H9 (cell line): Measurements from ENCODE around the gene LEMD1. TPM values are rescaled to one million over a fixed set of nuclear protein-coding genes. Genes with fewer than 3 reads are reported as not detected.

Source experiments
- DNase-seq: peaks from one replicate; pipeline ENCODE4 v3.0.0-alpha.2; 2017
- H2AFZ ChIP-seq: one replicate; pipeline ENCODE4 v1.6.1; 2013; ENCODE audit warnings: mild to moderate bottlenecking, low read length, control low read depth, moderate library complexity
- H2AK5ac ChIP-seq: 2 replicates; pipeline ENCODE4 v1.6.1; 2013; ENCODE audit warnings: low read length, control low read depth, mixed read lengths; ENCODE audit not compliant: insufficient read length
- H2BK120ac ChIP-seq: one replicate; pipeline ENCODE4 v1.6.1; 2013; ENCODE audit warnings: low read depth, mild to moderate bottlenecking, low read length, control low read depth, inconsistent platforms; ENCODE audit not compliant: poor library complexity, severe bottlenecking
- H2BK12ac ChIP-seq: 2 replicates; pipeline ENCODE4 v1.6.1; 2013; ENCODE audit warnings: low read length, control low read depth, mixed read lengths, low read depth; ENCODE audit not compliant: insufficient read length
- H2BK15ac ChIP-seq: 2 replicates; pipeline ENCODE4 v1.6.1; 2013; ENCODE audit warnings: low read depth, low read length, control low read depth
- H2BK20ac ChIP-seq: one replicate; pipeline ENCODE4 v1.6.1; 2013; ENCODE audit warnings: low read depth, mild to moderate bottlenecking, low read length, control low read depth, inconsistent platforms; ENCODE audit not compliant: poor library complexity, severe bottlenecking
- H2BK5ac ChIP-seq: 2 replicates; pipeline ENCODE4 v1.6.1; 2013; ENCODE audit warnings: low read length, control low read depth, mixed read lengths; ENCODE audit not compliant: insufficient read length
- H3K14ac ChIP-seq: 2 replicates; pipeline ENCODE4 v1.6.1; 2013; ENCODE audit warnings: low read length, control low read depth; ENCODE audit not compliant: insufficient read depth
- H3K18ac ChIP-seq: 2 replicates; pipeline ENCODE4 v1.6.1; 2013; ENCODE audit warnings: low read depth, mild to moderate bottlenecking, mixed read lengths, low read length, control low read depth; ENCODE audit not compliant: insufficient read length
- H3K23ac ChIP-seq: 2 replicates; pipeline ENCODE4 v1.6.1; 2013; ENCODE audit warnings: low read length, control low read depth, mixed read lengths, low read depth; ENCODE audit not compliant: insufficient read length
- H3K23me2 ChIP-seq: 2 replicates; pipeline ENCODE4 v1.6.1; 2013; ENCODE audit warnings: low read depth, mild to moderate bottlenecking, mixed read lengths, low read length, control low read depth; ENCODE audit not compliant: insufficient read length, poor library complexity, severe bottlenecking
- H3K27ac ChIP-seq: 2 replicates; pipeline ENCODE4 v1.5.1; 2013; ENCODE audit warnings: low read length, control low read depth, mixed read lengths, low read depth; ENCODE audit not compliant: insufficient read length
- H3K27me3 ChIP-seq: 2 replicates; pipeline ENCODE4 v1.6.1; 2013; ENCODE audit warnings: low read length, control low read depth, inconsistent platforms; ENCODE audit not compliant: insufficient read depth
- H3K4ac ChIP-seq: 2 replicates; pipeline ENCODE4 v1.6.1; 2013; ENCODE audit warnings: low read depth, mild to moderate bottlenecking, control low read depth, inconsistent platforms, low read length, moderate library complexity
- H3K4me1 ChIP-seq: 2 replicates; pipeline ENCODE4 v1.6.1; 2013; ENCODE audit warnings: low read length, control low read depth, inconsistent platforms; ENCODE audit not compliant: insufficient read depth
- H3K4me2 ChIP-seq: 2 replicates; pipeline ENCODE4 v1.6.1; 2013; ENCODE audit warnings: low read length, control low read depth, mixed read lengths; ENCODE audit not compliant: insufficient read length, insufficient read depth
- H3K56ac ChIP-seq: 2 replicates; pipeline ENCODE4 v1.6.1; 2013; ENCODE audit warnings: low read depth, mild to moderate bottlenecking, mixed read lengths, low read length, control low read depth; ENCODE audit not compliant: insufficient read length
- H3K79me1 ChIP-seq: 2 replicates; pipeline ENCODE4 v1.6.1; 2013; ENCODE audit warnings: low read depth, mild to moderate bottlenecking, moderate library complexity, low read length, control low read depth, inconsistent platforms; ENCODE audit not compliant: insufficient read depth, poor library complexity, severe bottlenecking
- H3K79me2 ChIP-seq: 2 replicates; pipeline ENCODE4 v1.6.1; 2013; ENCODE audit warnings: low read length, control low read depth, inconsistent platforms; ENCODE audit not compliant: insufficient read depth
- H3K9ac ChIP-seq: 2 replicates; pipeline ENCODE4 v1.6.1; 2013; ENCODE audit warnings: low read length, control low read depth, mixed read lengths; ENCODE audit not compliant: insufficient read length; ENCODE audit errors: extremely low read depth
- H3K9me3 ChIP-seq: one replicate; pipeline ENCODE4 v1.6.1; 2013; ENCODE audit warnings: low read depth, low read length, inconsistent platforms; ENCODE audit not compliant: control insufficient read depth
- H3T11ph ChIP-seq: one replicate; pipeline ENCODE4 v1.6.1; 2013; ENCODE audit warnings: mild to moderate bottlenecking, low read length, control low read depth, inconsistent platforms
- H4K20me1 ChIP-seq: one replicate; pipeline ENCODE4 v1.6.1; 2013; ENCODE audit not compliant: control insufficient read depth, insufficient read length, insufficient read depth
- H4K5ac ChIP-seq: 2 replicates; pipeline ENCODE4 v1.6.1; 2013; ENCODE audit warnings: low read depth, mild to moderate bottlenecking, mixed read lengths, low read length, control low read depth; ENCODE audit not compliant: insufficient read length
- H4K8ac ChIP-seq: replicated peaks from 2 replicates; pipeline ENCODE4 v1.6.1; 2013; ENCODE audit warnings: low read length, control low read depth, mixed read lengths, low read depth; ENCODE audit not compliant: insufficient read length
- H4K91ac ChIP-seq: 2 replicates; pipeline ENCODE4 v1.6.1; 2013; ENCODE audit warnings: low read depth, mild to moderate bottlenecking, moderate library complexity, mixed read lengths, low read length, control low read depth; ENCODE audit not compliant: insufficient read length
- H3K27ac Mint-ChIP-seq, 3 experiments: 2 replicates in 2 of 3; 3 replicates in 1 of 3; pipeline ENCODE4 v1.8.0; 2020 to 2021; ENCODE audit warnings: mixed read lengths in 3 of 3, mild to moderate bottlenecking in 1 of 3, moderate library complexity in 1 of 3
- H3K27me3 Mint-ChIP-seq: 2 replicates; pipeline ENCODE4 v1.8.0; 2021; ENCODE audit warnings: low read depth, mild to moderate bottlenecking, moderate library complexity, mixed read lengths
- H3K36me3 Mint-ChIP-seq, 3 experiments: 2 replicates in 2 of 3; 3 replicates in 1 of 3; pipeline ENCODE4 v1.8.0; 2020 to 2021; ENCODE audit warnings: low read depth in 3 of 3, mixed read lengths in 3 of 3; ENCODE audit not compliant: insufficient read depth in 1 of 3
- H3K4me1 Mint-ChIP-seq, 2 experiments: 2 replicates each; pipeline ENCODE4 v1.8.0; 2020; ENCODE audit warnings: mixed read lengths in 2 of 2
- H3K4me3 Mint-ChIP-seq, 2 experiments: 2 replicates in 1 of 2; 3 replicates in 1 of 2; pipeline ENCODE4 v1.8.0; 2020 to 2021; ENCODE audit warnings: mild to moderate bottlenecking in 2 of 2, mixed read lengths in 2 of 2, moderate library complexity in 1 of 2
- H3K9me3 Mint-ChIP-seq, 2 experiments: 2 replicates in 1 of 2; 3 replicates in 1 of 2; pipeline ENCODE4 v1.8.0; 2020; ENCODE audit warnings: mild to moderate bottlenecking in 2 of 2, mixed read lengths in 2 of 2, moderate library complexity in 1 of 2
- CTCF ChIP-seq: fragments of 200-600 bp; sonication (generic); conservative IDR thresholded peaks from 3 replicates; pipeline ENCODE4 v1.8.0; 2021; ENCODE audit warnings: antibody characterized with exemption, mild to moderate bottlenecking
- WGBS: extraction: QIAGEN DNeasy Blood & Tissue Kit; methylation state at CpG from one replicate; pipeline ENCODE4 v1.1.7; 2013; ENCODE audit warnings: missing lambda C conversion rate, low lambda C conversion rate, mixed read lengths; ENCODE audit not compliant: insufficient read length; ENCODE audit errors: extremely low coverage; 5-methylcytosine and 5-hydroxymethylcytosine counted together
- total RNA-seq: library from RNA; stranded (reverse); gene quantifications from 2 replicates; pipeline ENCODE4 v1.2.1, GENCODE V29; 2021

The LEMD1 gene
- total RNA-seq, 1 experiment from 2014 or later = 11.8 TPM

GRCh38 chr1:205357567-205357966, 64.3 kb downstream of the LEMD1 start:
- H3K56ac ChIP-seq = no peak overlapping the region
- no peaks in the 10 kb centered on the region for H3K27me3 ChIP-seq
- no peaks in the 10 kb centered on the region for H3K9me3 ChIP-seq
- H3K27ac ChIP-seq = no peak overlapping the region
- H2BK120ac ChIP-seq = no peak overlapping the region
- H3K36me3 Mint-ChIP-seq = no peaks in the 10 kb centered on the region; a peak in 1 of 7 replicates
- H3K18ac ChIP-seq = no peak overlapping the region
- no peak for DNase-seq
- peaks cover 3% of the 10 kb centered on the region for H3K27me3 Mint-ChIP-seq
- H3K79me1 ChIP-seq = no peaks in the 10 kb centered on the region
- H3K4me1 Mint-ChIP-seq = peaks cover 63 to 66% of the 10 kb centered on the region in 2 experiments
- H3K79me2 ChIP-seq = no peaks in the 10 kb centered on the region
- no peak overlapping the region for H3K23ac ChIP-seq
- no peak for TF ChIP-seq CTCF
- H3K4ac ChIP-seq = no peak overlapping the region
- no peaks in the 10 kb centered on the region for H4K20me1 ChIP-seq
- no peak overlapping the region for H3K4me2 ChIP-seq
- H4K8ac ChIP-seq = no peak overlapping the region
- H3K23me2 ChIP-seq = no peaks in the 10 kb centered on the region
- H3K4me3 Mint-ChIP-seq = no peak overlapping the region
- no peak overlapping the region for H4K91ac ChIP-seq
- no peaks in the 10 kb centered on the region for H3K9me3 Mint-ChIP-seq
- peaks cover 10% of the 10 kb centered on the region; the same call in 1 of the 2 replicates for H3K4me1 ChIP-seq
- H3K9ac ChIP-seq = no peak overlapping the region
- no peak overlapping the region for H3K27ac Mint-ChIP-seq
- no peak overlapping the region for H2AFZ ChIP-seq
- H4K5ac ChIP-seq = no peak overlapping the region
- no CpG with 5 or more reads among the region's 3 CpGs for WGBS
- H2AK5ac ChIP-seq = no peak overlapping the region
- no peak overlapping the region for H2BK12ac ChIP-seq
- no peak overlapping the region for H3T11ph ChIP-seq
- no peak overlapping the region for H3K14ac ChIP-seq
- no peak overlapping the region for H2BK5ac ChIP-seq
- no peak overlapping the region for H2BK20ac ChIP-seq
- H2BK15ac ChIP-seq = no peak overlapping the region
